ENCODE data around the gene R3HDM4.

R3HDM4 gene

GRCh38 chr19:925087-925525 lies 12.1 kb upstream of the R3HDM4 start:
- H3K27me3 ChIP-seq: peaks cover 14% of the 10 kb centered on the region
- DNase-seq: no peak
- peaks cover 5% of the 10 kb centered on the region; the same call in 1 of the 2 replicates for H3K36me3 ChIP-seq
- no peaks in the 10 kb centered on the region for H3K9me3 ChIP-seq
- H3K4me1 ChIP-seq: no peaks in the 10 kb centered on the region; the same call in 1 of the 2 replicates
- no peak for TF ChIP-seq CTCF (IDR thresholded peaks at IDR 0.05; ENCODE audit: low read depth, low read length)
- H3K4me3 ChIP-seq (ENCODE audit: low read depth, low read length): peak overlapping the region; percentile 86

DNA sequence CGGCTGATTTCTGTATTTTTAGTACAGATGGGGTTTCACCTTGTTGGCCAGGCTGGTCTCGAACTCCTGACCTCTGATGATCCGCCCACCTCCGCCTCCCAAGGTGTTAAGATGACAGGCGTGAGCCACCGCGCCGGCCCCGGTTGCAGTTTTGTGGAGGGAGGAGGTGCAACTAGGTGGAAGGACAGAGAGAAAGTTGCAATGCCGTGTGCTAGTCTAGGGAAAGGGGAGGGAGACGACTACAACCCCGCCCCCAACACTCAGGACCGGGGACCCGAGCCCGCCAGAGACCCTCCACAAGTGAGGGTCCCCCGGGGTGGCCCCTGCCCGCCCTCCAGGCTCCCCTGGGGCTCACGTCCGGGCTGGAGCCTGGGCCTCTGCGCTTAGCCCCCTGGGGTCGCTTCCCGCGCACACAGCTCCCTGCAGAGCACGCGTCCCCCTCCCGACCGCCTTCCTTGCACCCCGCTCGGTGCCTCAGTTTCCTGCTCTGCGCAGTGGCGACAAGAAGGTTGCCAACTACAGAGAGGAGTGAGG lies 11.6 kb upstream of the R3HDM4 start:
- no peak for TF ChIP-seq CTCF (IDR thresholded peaks at IDR 0.05; ENCODE audit: low read depth, low read length)
- Histone ChIP-seq H3K27me3 (peaks cover 19% of the 10 kb centered on the region), H3K36me3 (peaks cover 1% of the 10 kb centered on the region; the same call in 1 of the 2 replicates), H3K4me3 (ENCODE audit: low read depth, low read length) (peak overlapping the region; percentile 86), H3K9me3 (no peaks in the 10 kb centered on the region), H3K4me1 (no peaks in the 10 kb centered on the region; the same call in 1 of the 2 replicates)
- no peak for DNase-seq

- no peaks in the 10 kb centered on the region; the same call in 1 of the 2 replicates for H3K4me1 ChIP-seq
- no peak for TF ChIP-seq CTCF (IDR thresholded peaks at IDR 0.05; ENCODE audit: low read depth, low read length)
- peak; percentile 52 for DNase-seq
- H3K36me3 ChIP-seq: no peaks in the 10 kb centered on the region
- H3K27me3 ChIP-seq: peaks cover 48% of the 10 kb centered on the region
- H3K9me3 ChIP-seq: no peaks in the 10 kb centered on the region
- no peak overlapping the region for H3K4me3 ChIP-seq (ENCODE audit: low read depth, low read length)
Measured at GRCh38 chr19:920051-920864, 7.2 kb upstream of the R3HDM4 start.

GRCh38 chr19:919199-920050 lies 6.4 kb upstream of the R3HDM4 start:
- no peak for TF ChIP-seq CTCF (IDR thresholded peaks at IDR 0.05; ENCODE audit: low read depth, low read length)
- Histone ChIP-seq H3K36me3 (no peaks in the 10 kb centered on the region), H3K9me3 (no peaks in the 10 kb centered on the region), H3K4me3 (ENCODE audit: low read depth, low read length) (no peak overlapping the region), H3K4me1 (no peaks in the 10 kb centered on the region), H3K27me3 (peaks cover 48% of the 10 kb centered on the region)
- DNase-seq: no peak

GRCh38 chr19:918481-919198 lies 5.6 kb upstream of the R3HDM4 start:
- H3K4me1 ChIP-seq: no peaks in the 10 kb centered on the region
- no peaks in the 10 kb centered on the region for H3K36me3 ChIP-seq
- H3K9me3 ChIP-seq: no peaks in the 10 kb centered on the region
- no peak overlapping the region for H3K4me3 ChIP-seq (ENCODE audit: low read depth, low read length)
- H3K27me3 ChIP-seq: peaks cover 48% of the 10 kb centered on the region
- TF ChIP-seq CTCF (IDR thresholded peaks at IDR 0.05; ENCODE audit: low read depth, low read length): no peak
- no peak for DNase-seq

All from BE2C (cell line).